ENCODE results near the gene ANKRD26. TPM values are rescaled to one million over a fixed set of nuclear protein-coding genes. Genes with fewer than 3 reads are reported as not detected.

The ANKRD26 gene
- total RNA-seq, 1 donor from 2014 or later, result 22.7 TPM

DNA sequence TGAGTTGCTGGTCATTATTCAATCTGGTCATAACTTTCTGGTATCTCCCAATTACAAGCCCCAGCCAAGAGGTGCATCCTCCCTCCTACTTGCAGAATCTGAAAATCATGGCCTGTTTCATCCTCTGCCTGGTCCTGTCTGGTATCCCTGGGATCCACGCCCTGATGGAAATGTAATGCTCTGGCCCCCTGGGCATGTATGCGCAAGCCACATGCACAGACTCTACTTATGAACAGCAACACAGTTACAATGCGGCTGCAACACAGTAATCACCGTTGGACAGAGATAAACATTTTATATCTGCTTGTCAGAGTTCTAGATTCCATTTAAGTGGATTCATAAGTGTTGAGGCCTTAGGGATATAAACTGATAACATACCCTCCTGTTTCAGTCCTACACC is 121.8 kb downstream of the ANKRD26 start:
- H3K4me1 Mint-ChIP-seq, result no peaks in the 10 kb centered on the region
- Histone ChIP-seq H3K4me2 (no peak overlapping the region), H2AFZ (replicated peaks) (no peak overlapping the region), H3K4me3 (no peak overlapping the region), H3K36me3 (no peaks in the 10 kb centered on the region), H3K79me2 (ENCODE audit: low read depth) (no peaks in the 10 kb centered on the region), H3K27me3 (no peaks in the 10 kb centered on the region), H3F3A (ENCODE audit: low read depth) (no peaks in the 10 kb centered on the region), H4K20me1 (ENCODE audit: low read depth) (no peaks in the 10 kb centered on the region), H3K4me1 (peaks cover 5% of the 10 kb centered on the region), H3K27ac (no peak overlapping the region), H3K9ac (no peak overlapping the region), H3K9me3 (ENCODE audit: low read depth) (no peaks in the 10 kb centered on the region)
- no peak overlapping the region for H3K4me3 Mint-ChIP-seq
- DNase-seq (ENCODE audit: low spot score), result no peak
- peaks cover 10% of the 10 kb centered on the region for H3K36me3 Mint-ChIP-seq
- peaks cover 2% of the 10 kb centered on the region for H3K27me3 Mint-ChIP-seq (ENCODE audit: insufficient read depth, low read depth)
- H3K9me3 Mint-ChIP-seq, result no peaks in the 10 kb centered on the region
- H3K27ac Mint-ChIP-seq, result no peak overlapping the region
- TF ChIP-seq, protein P1, sequence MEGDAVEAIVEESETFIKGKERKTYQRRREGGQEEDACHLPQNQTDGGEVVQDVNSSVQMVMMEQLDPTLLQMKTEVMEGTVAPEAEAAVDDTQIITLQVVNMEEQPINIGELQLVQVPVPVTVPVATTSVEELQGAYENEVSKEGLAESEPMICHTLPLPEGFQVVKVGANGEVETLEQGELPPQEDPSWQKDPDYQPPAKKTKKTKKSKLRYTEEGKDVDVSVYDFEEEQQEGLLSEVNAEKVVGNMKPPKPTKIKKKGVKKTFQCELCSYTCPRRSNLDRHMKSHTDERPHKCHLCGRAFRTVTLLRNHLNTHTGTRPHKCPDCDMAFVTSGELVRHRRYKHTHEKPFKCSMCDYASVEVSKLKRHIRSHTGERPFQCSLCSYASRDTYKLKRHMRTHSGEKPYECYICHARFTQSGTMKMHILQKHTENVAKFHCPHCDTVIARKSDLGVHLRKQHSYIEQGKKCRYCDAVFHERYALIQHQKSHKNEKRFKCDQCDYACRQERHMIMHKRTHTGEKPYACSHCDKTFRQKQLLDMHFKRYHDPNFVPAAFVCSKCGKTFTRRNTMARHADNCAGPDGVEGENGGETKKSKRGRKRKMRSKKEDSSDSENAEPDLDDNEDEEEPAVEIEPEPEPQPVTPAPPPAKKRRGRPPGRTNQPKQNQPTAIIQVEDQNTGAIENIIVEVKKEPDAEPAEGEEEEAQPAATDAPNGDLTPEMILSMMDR (IDR thresholded peaks at IDR 0.05), result no peak
- no peak for TF ChIP-seq EZH2 (IDR thresholded peaks at IDR 0.05)
- no peak for TF ChIP-seq EZH2phosphoT487 (IDR thresholded peaks at IDR 0.05)

DNA sequence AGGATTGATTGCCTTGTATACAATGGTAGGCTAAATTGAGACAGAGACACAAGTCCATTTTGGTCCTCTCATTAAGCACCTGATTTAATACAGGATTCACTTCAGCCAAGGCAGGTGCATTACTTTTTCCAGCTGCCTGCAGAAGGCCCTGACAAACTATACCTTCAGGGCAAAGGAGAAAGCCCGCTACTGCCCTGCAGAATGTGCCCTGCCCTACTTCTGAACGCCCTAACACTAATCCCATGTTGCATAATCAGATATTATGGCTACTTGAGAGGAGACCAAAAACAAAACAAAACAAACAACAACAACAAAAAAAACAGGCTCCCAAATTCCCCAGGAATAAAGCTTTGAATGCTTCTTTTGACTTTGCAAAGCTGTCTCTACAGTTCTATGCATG is 122.7 kb downstream of the ANKRD26 start:
- no peak overlapping the region for H3K4me3 Mint-ChIP-seq
- Histone ChIP-seq H3K4me1 (peaks cover 5% of the 10 kb centered on the region), H3K36me3 (no peaks in the 10 kb centered on the region), H3F3A (ENCODE audit: low read depth) (no peaks in the 10 kb centered on the region), H3K9me3 (ENCODE audit: low read depth) (no peaks in the 10 kb centered on the region), H3K27ac (no peak overlapping the region), H2AFZ (replicated peaks) (no peak overlapping the region), H3K9ac (no peak overlapping the region), H3K27me3 (no peaks in the 10 kb centered on the region), H3K4me2 (no peak overlapping the region), H4K20me1 (ENCODE audit: low read depth) (no peaks in the 10 kb centered on the region), H3K4me3 (no peak overlapping the region), H3K79me2 (ENCODE audit: low read depth) (no peaks in the 10 kb centered on the region)
- DNase-seq (ENCODE audit: low spot score), result peak; percentile 4
- peaks cover 10% of the 10 kb centered on the region for H3K36me3 Mint-ChIP-seq
- H3K27ac Mint-ChIP-seq, result no peak overlapping the region
- TF ChIP-seq EZH2phosphoT487 (IDR thresholded peaks at IDR 0.05) (no peak), EZH2 (IDR thresholded peaks at IDR 0.05) (no peak)
- TF ChIP-seq, protein P1 (IDR thresholded peaks at IDR 0.05), result no peak
- H3K27me3 Mint-ChIP-seq (ENCODE audit: insufficient read depth, low read depth), result peaks cover 2% of the 10 kb centered on the region
- no peaks in the 10 kb centered on the region for H3K4me1 Mint-ChIP-seq
- no peaks in the 10 kb centered on the region for H3K9me3 Mint-ChIP-seq

DNA sequence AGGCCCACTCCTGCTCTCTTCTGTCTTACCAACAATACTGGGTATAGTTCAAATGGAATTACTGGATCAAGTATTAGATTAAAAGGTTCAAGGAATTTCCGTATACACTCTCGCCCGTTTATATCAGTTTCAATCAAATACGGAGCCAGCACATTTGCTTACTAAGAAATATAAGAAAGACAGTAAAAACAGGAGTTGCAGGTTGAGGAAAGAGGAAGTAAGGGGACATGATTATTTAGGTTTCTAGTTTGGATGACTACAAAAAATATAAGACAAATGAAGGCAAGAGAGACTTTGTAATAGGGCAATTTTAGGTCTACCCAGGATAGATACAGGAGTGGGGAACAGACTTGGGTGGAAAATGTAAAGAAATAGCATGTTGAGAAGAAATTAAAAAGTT is 129.6 kb downstream of the ANKRD26 start:
- Mint-ChIP-seq H3K9me3 (no peaks in the 10 kb centered on the region), H3K27ac (no peak overlapping the region), H3K36me3 (peaks cover 13% of the 10 kb centered on the region), H3K27me3 (ENCODE audit: insufficient read depth, low read depth) (no peaks in the 10 kb centered on the region), H3K4me1 (no peaks in the 10 kb centered on the region), H3K4me3 (no peak overlapping the region)
- Histone ChIP-seq H4K20me1 (ENCODE audit: low read depth) (no peaks in the 10 kb centered on the region), H3K4me1 (no peaks in the 10 kb centered on the region), H3K4me2 (no peak overlapping the region), H3K9me3 (ENCODE audit: low read depth) (no peaks in the 10 kb centered on the region), H3K4me3 (no peak overlapping the region), H3K79me2 (ENCODE audit: low read depth) (no peaks in the 10 kb centered on the region), H3K27me3 (no peaks in the 10 kb centered on the region), H3F3A (ENCODE audit: low read depth) (no peaks in the 10 kb centered on the region), H3K36me3 (no peaks in the 10 kb centered on the region), H3K9ac (no peak overlapping the region), H2AFZ (replicated peaks) (no peak overlapping the region), H3K27ac (no peak overlapping the region)
- TF ChIP-seq EZH2 (IDR thresholded peaks at IDR 0.05) (no peak), EZH2phosphoT487 (IDR thresholded peaks at IDR 0.05) (no peak)
- TF ChIP-seq, protein P1 (IDR thresholded peaks at IDR 0.05), result no peak
- no peak for DNase-seq (ENCODE audit: low spot score)

Data from neural progenitor cell (in vitro differentiated cells).